Measurements from ENCODE around the gene ECI2.

GRCh38 chr6:4101298-4101697 lies 34.1 kb downstream of the ECI2 start:
- TF ChIP-seq CTCF (IDR thresholded peaks at IDR 0.05): no peak
- TF ChIP-seq POLR2A (IDR thresholded peaks at IDR 0.05): no peak

Data from transverse colon (tissue), 3 donors.